ENCODE results near the gene ZNF496.
"Not testable (repeated sequence)": the region's sequence is repeated elsewhere in the genome, so short reads cannot be mapped to it uniquely, and the experiment has no call there.

The ZNF496 gene

GRCh38 chr1:247368490-247369145 is 37.0 kb upstream of the ZNF496 start:
- Histone ChIP-seq H3K27me3 (ENCODE audit: control insufficient read depth, insufficient read depth, low read length, poor library complexity, severe bottlenecking) (no peaks in the 10 kb centered on the region), H3K9me3 (ENCODE audit: control insufficient read depth, low read length) (no peaks in the 10 kb centered on the region), H3K4me1 (ENCODE audit: control insufficient read depth, insufficient read depth, low read length) (no peaks in the 10 kb centered on the region), H3K27ac (ENCODE audit: insufficient read depth, low read depth, low read length, poor library complexity, severe bottlenecking) (no peak overlapping the region), H3K4me3 (ENCODE audit: insufficient read depth, low read depth, low read length) (no peak overlapping the region), H3K36me3 (ENCODE audit: control insufficient read depth, insufficient read depth, low read length) (no peaks in the 10 kb centered on the region)
- WGBS, 2 experiments = 87% methylated on average over 7 of the region's 7 CpGs

GRCh38 chr1:247367786-247368422 is 36.2 kb upstream of the ZNF496 start:
- Histone ChIP-seq H3K4me1 (ENCODE audit: control insufficient read depth, insufficient read depth, low read length) (no peaks in the 10 kb centered on the region), H3K36me3 (ENCODE audit: control insufficient read depth, insufficient read depth, low read length) (no peaks in the 10 kb centered on the region), H3K9me3 (ENCODE audit: control insufficient read depth, low read length) (no peaks in the 10 kb centered on the region), H3K27me3 (ENCODE audit: control insufficient read depth, insufficient read depth, low read length, poor library complexity, severe bottlenecking) (no peaks in the 10 kb centered on the region), H3K27ac (ENCODE audit: insufficient read depth, low read depth, low read length, poor library complexity, severe bottlenecking) (no peak overlapping the region), H3K4me3 (ENCODE audit: insufficient read depth, low read depth, low read length) (no peak overlapping the region)
- WGBS, 2 experiments = 91 to 92% methylated on average over 5 to 6 of the region's 6 CpGs

- no peaks in the 10 kb centered on the region for H3K36me3 ChIP-seq (ENCODE audit: control insufficient read depth, insufficient read depth, low read length)
- no peaks in the 10 kb centered on the region for H3K9me3 ChIP-seq (ENCODE audit: control insufficient read depth, low read length)
- no peak overlapping the region for H3K4me3 ChIP-seq (ENCODE audit: insufficient read depth, low read depth, low read length)
- no peak overlapping the region for H3K27ac ChIP-seq (ENCODE audit: insufficient read depth, low read depth, low read length, poor library complexity, severe bottlenecking)
- 90 to 96% methylated on average over 4 of the region's 4 CpGs for WGBS, 2 experiments
- H3K27me3 ChIP-seq (ENCODE audit: control insufficient read depth, insufficient read depth, low read length, poor library complexity, severe bottlenecking) = no peaks in the 10 kb centered on the region
- no peaks in the 10 kb centered on the region for H3K4me1 ChIP-seq (ENCODE audit: control insufficient read depth, insufficient read depth, low read length)
Observed at GRCh38 chr1:247366926-247367645, 35.4 kb upstream of the ZNF496 start.

DNA sequence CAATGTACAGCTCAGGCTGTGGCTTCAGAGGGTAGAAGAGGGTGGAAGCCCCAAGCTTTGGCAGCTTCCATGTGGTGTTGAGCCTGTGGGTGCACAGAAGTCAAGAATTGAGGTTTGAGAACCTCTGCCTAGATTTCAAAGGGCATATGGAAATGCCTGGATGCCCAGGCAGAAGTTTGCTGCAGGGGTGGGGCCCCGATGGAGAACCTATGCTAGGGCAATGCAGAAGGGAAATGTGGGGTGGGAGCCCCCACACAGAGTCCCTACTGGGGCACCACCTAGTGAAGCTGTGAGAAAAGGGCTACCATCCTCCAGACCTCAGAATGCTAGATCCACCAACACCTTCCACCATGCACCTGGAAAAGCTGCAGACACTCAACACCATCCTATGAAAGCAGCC is 34.7 kb upstream of the ZNF496 start:
- not testable (repeated sequence) for H3K4me1 ChIP-seq (ENCODE audit: control insufficient read depth, insufficient read depth, low read length); H3K27me3 ChIP-seq (ENCODE audit: control insufficient read depth, insufficient read depth, low read length, poor library complexity, severe bottlenecking); H3K36me3 ChIP-seq (ENCODE audit: control insufficient read depth, insufficient read depth, low read length); H3K4me3 ChIP-seq (ENCODE audit: insufficient read depth, low read depth, low read length); H3K9me3 ChIP-seq (ENCODE audit: control insufficient read depth, low read length); H3K27ac ChIP-seq (ENCODE audit: insufficient read depth, low read depth, low read length, poor library complexity, severe bottlenecking)
- 91 to 100% methylated on average over 1 of the region's 1 CpG for WGBS, 2 experiments

GRCh38 chr1:247365023-247365422 is 33.4 kb upstream of the ZNF496 start:
- Histone ChIP-seq H3K36me3 (ENCODE audit: control insufficient read depth, insufficient read depth, low read length) (no peaks in the 10 kb centered on the region), H3K4me3 (ENCODE audit: insufficient read depth, low read depth, low read length) (no peak overlapping the region), H3K4me1 (ENCODE audit: control insufficient read depth, insufficient read depth, low read length) (peaks cover 5% of the 10 kb centered on the region), H3K27me3 (ENCODE audit: control insufficient read depth, insufficient read depth, low read length, poor library complexity, severe bottlenecking) (no peaks in the 10 kb centered on the region), H3K9me3 (ENCODE audit: control insufficient read depth, low read length) (no peaks in the 10 kb centered on the region), H3K27ac (ENCODE audit: insufficient read depth, low read depth, low read length, poor library complexity, severe bottlenecking) (no peak overlapping the region)
- WGBS, 2 experiments = 87 to 94% methylated on average over 7 of the region's 7 CpGs

GRCh38 chr1:247363000-247363399 is 31.3 kb upstream of the ZNF496 start:
- no CpG with 5 or more reads among the region's 1 CpG for WGBS, 2 experiments
- H3K4me3 ChIP-seq (ENCODE audit: insufficient read depth, low read depth, low read length); H3K9me3 ChIP-seq (ENCODE audit: control insufficient read depth, low read length); H3K27ac ChIP-seq (ENCODE audit: insufficient read depth, low read depth, low read length, poor library complexity, severe bottlenecking); H3K27me3 ChIP-seq (ENCODE audit: control insufficient read depth, insufficient read depth, low read length, poor library complexity, severe bottlenecking); H3K36me3 ChIP-seq (ENCODE audit: control insufficient read depth, insufficient read depth, low read length); H3K4me1 ChIP-seq (ENCODE audit: control insufficient read depth, insufficient read depth, low read length): not testable (repeated sequence)

DNA sequence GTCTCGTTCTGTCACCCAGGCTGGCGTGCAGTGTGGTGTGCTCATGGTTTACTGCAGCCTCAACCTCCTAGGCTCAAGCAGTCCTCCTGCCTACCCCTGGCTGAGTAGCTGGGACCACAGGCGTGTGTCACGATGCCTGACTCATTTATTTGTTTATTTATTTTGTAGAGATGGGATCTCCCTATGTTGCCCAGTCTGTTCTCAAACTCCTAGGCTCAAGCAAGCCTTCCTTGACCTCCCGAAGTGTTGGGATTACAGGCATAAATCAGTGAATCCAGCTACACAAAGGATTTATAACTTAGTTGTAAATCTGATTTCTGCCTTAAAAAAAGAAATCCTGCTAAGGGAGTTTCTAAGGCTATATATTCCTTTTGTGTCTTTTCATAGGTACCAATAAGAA is 30.5 kb upstream of the ZNF496 start:
- Histone ChIP-seq H3K4me1 (ENCODE audit: control insufficient read depth, insufficient read depth, low read length) (peaks cover 5% of the 10 kb centered on the region), H3K27ac (ENCODE audit: insufficient read depth, low read depth, low read length, poor library complexity, severe bottlenecking) (no peak overlapping the region), H3K4me3 (ENCODE audit: insufficient read depth, low read depth, low read length) (no peak overlapping the region), H3K36me3 (ENCODE audit: control insufficient read depth, insufficient read depth, low read length) (no peaks in the 10 kb centered on the region), H3K9me3 (ENCODE audit: control insufficient read depth, low read length) (no peaks in the 10 kb centered on the region), H3K27me3 (ENCODE audit: control insufficient read depth, insufficient read depth, low read length, poor library complexity, severe bottlenecking) (no peaks in the 10 kb centered on the region)
- 90 to 95% methylated on average over 5 of the region's 5 CpGs for WGBS, 2 experiments

- WGBS, 2 experiments = 79 to 84% methylated on average over 11 of the region's 11 CpGs
- H3K27me3 ChIP-seq (ENCODE audit: control insufficient read depth, insufficient read depth, low read length, poor library complexity, severe bottlenecking) = no peaks in the 10 kb centered on the region
- no peaks in the 10 kb centered on the region for H3K9me3 ChIP-seq (ENCODE audit: control insufficient read depth, low read length)
- no peak overlapping the region for H3K27ac ChIP-seq (ENCODE audit: insufficient read depth, low read depth, low read length, poor library complexity, severe bottlenecking)
- no peaks in the 10 kb centered on the region for H3K36me3 ChIP-seq (ENCODE audit: control insufficient read depth, insufficient read depth, low read length)
- peaks cover 7% of the 10 kb centered on the region for H3K4me1 ChIP-seq (ENCODE audit: control insufficient read depth, insufficient read depth, low read length)
- H3K4me3 ChIP-seq (ENCODE audit: insufficient read depth, low read depth, low read length) = no peak overlapping the region
Observed at GRCh38 chr1:247360991-247361731, 29.5 kb upstream of the ZNF496 start.

GRCh38 chr1:247360116-247360898 is 28.6 kb upstream of the ZNF496 start:
- no peaks in the 10 kb centered on the region for H3K27me3 ChIP-seq (ENCODE audit: control insufficient read depth, insufficient read depth, low read length, poor library complexity, severe bottlenecking)
- H3K9me3 ChIP-seq (ENCODE audit: control insufficient read depth, low read length) = no peaks in the 10 kb centered on the region
- H3K36me3 ChIP-seq (ENCODE audit: control insufficient read depth, insufficient read depth, low read length) = no peaks in the 10 kb centered on the region
- no peak overlapping the region for H3K4me3 ChIP-seq (ENCODE audit: insufficient read depth, low read depth, low read length)
- WGBS, 2 experiments = 88 to 90% methylated on average over 13 of the region's 13 CpGs
- H3K4me1 ChIP-seq (ENCODE audit: control insufficient read depth, insufficient read depth, low read length) = peaks cover 7% of the 10 kb centered on the region
- H3K27ac ChIP-seq (ENCODE audit: insufficient read depth, low read depth, low read length, poor library complexity, severe bottlenecking) = no peak overlapping the region
